ENCODE results near the gene MAP2K7. TPM values are rescaled to one million over a fixed set of nuclear protein-coding genes. Genes with fewer than 3 reads are reported as not detected.

The MAP2K7 gene
- total RNA-seq, 6 experiments from 2014 or later, result 9.7 to 22.1 (median 15.6) TPM

DNA sequence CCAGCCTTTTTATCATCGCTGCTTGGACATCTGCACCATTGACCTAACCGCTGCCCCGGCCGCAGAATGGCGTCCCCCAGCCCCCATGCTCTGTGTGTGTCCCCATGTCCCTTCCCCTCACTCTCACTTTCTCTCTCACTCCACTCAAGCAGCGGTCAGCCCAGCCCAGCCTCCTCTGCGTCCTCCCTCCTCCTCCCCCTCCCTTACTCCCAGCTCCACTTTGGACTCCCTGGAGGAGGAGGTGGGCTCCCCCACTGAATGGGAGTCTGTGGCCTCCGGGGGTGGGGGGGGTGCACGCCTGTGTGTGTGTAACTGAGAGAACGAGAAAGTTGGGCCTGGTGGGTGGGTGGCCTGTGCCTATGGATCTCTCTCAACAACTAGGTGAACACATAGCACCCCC is 2.2 kb downstream of the MAP2K7 start:
- Histone ChIP-seq H3K27me3 (no peaks in the 10 kb centered on the region), H3K4me3 (no peak overlapping the region), H3K4me1 (peaks cover 0 to 16% (median 4%) of the 10 kb centered on the region in 4 donors), H3K36me3 (peaks cover 0 to 9% (median 7%) of the 10 kb centered on the region in 4 donors), H3K9me3 (no peaks in the 10 kb centered on the region), H3K27ac (no peak overlapping the region)
- 77% methylated on average over 7 of the region's 10 CpGs for WGBS (ENCODE audit: insufficient coverage, low coverage, low lambda C conversion rate, missing lambda C conversion rate)
- no peak for DNase-seq
- intact Hi-C loops (cut with DNase I), result loop anchor here (5.0 to 10.0 kb wide), 2 partner anchors 51 to 59 kb away; no protein-coding TSS in a partner anchor
- ATAC-seq, result no peak
- TF ChIP-seq CTCF (IDR thresholded peaks at IDR 0.05) (no peak), POLR2A (IDR thresholded peaks at IDR 0.05) (no peak)

- H3K27ac ChIP-seq, result no peak overlapping the region
- no peak overlapping the region for H3K4me3 ChIP-seq
- TF ChIP-seq POLR2A (IDR thresholded peaks at IDR 0.05), result no peak
- no peak for TF ChIP-seq CTCF (IDR thresholded peaks at IDR 0.05)
- H3K9me3 ChIP-seq, result no peaks in the 10 kb centered on the region
- intact Hi-C loops (cut with DNase I), result loop anchor here (5.0 to 10.0 kb wide), 2 partner anchors 52 to 60 kb away; no protein-coding TSS in a partner anchor
- H3K27me3 ChIP-seq, result no peaks in the 10 kb centered on the region
- ATAC-seq, result no peak
- peaks cover 0 to 16% (median 4%) of the 10 kb centered on the region in 4 donors for H3K4me1 ChIP-seq
- H3K36me3 ChIP-seq, result peaks cover 0 to 21% (median 7%) of the 10 kb centered on the region in 4 donors
- 96% methylated on average over 6 of the region's 19 CpGs for WGBS (ENCODE audit: insufficient coverage, low coverage, low lambda C conversion rate, missing lambda C conversion rate)
- DNase-seq, result no peak
These were observed 3.4 kb downstream of the MAP2K7 start for GRCh38 chr19:7907122-7907521.

DNA sequence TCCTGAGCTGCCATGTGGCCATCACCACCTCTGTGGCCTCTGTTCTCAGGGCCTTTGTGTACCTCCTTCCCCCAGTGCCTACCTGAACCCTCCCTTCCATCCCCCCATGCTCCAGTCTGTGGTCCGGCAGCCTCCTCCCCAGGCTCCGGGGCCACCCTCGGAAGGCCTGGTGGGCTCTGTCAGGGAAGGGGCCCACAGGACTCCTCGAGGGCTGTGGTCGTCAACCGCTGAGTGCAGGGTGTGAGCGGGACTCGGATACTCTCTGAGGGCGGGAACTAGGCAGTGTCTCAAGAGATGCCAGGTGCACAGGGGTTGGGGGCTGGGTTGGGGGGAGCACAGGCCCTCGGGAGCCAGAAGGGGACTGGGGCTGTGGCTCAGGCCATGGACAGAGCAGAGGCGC is 3.9 kb downstream of the MAP2K7 start:
- Histone ChIP-seq H3K27ac (no peak overlapping the region), H3K9me3 (no peaks in the 10 kb centered on the region), H3K36me3 (peaks cover 0 to 24% (median 8%) of the 10 kb centered on the region in 4 donors), H3K4me3 (no peak overlapping the region), H3K4me1 (peaks cover 0 to 13% (median 3%) of the 10 kb centered on the region in 4 donors), H3K27me3 (no peaks in the 10 kb centered on the region)
- ATAC-seq (no peak), DNase-seq (no peak)
- intact Hi-C loops (cut with DNase I), result loop anchor here (5.0 to 10.0 kb wide), 2 partner anchors 53 to 60 kb away; no protein-coding TSS in a partner anchor
- TF ChIP-seq CTCF (IDR thresholded peaks at IDR 0.05), result no peak
- TF ChIP-seq POLR2A (IDR thresholded peaks at IDR 0.05), result no peak
- 100% methylated on average over 7 of the region's 11 CpGs for WGBS (ENCODE audit: insufficient coverage, low coverage, low lambda C conversion rate, missing lambda C conversion rate)

DNA sequence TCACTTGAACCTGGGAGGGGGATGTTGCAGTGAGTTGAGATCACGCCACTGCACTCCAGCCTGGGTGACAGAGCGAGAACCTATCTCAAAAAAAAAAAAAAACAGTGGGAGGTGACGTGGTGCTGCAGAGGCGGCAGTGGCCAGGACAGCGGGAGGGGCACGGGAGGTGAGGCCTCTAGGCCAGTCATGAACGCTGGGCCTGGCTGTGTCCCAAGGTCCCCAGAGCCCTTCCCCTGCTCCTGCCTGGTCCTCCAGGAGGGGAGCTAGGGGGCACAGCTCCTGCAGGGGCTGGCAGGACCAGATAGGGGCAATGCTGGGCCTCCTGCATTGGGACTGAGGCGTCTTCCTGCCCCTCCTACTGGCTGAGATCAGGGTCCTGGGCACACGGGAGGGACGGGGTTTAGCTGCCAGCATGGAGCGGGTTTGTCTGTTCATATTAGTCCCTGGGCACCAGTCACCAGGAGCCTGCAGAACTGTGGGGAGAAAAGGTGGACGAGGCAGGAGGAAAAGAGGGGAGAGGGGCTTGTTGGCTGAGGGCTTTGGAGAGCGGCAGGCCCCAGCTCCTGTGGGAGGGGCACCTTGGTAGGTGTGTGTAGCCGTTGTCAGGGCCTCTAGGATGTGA is 4.5 kb downstream of the MAP2K7 start:
- no peak for TF ChIP-seq CTCF (IDR thresholded peaks at IDR 0.05)
- no peak for TF ChIP-seq POLR2A (IDR thresholded peaks at IDR 0.05)
- intact Hi-C loops (cut with DNase I), result loop anchor here (5.0 to 10.0 kb wide), 2 partner anchors 53 to 61 kb away; no protein-coding TSS in a partner anchor
- H3K4me1 ChIP-seq, result peaks cover 0 to 10% (median 0%) of the 10 kb centered on the region in 4 donors
- DNase-seq (peak in 2 of 3 donors; percentile 47 to 49), ATAC-seq (no peak)
- H3K4me3 ChIP-seq, result no peak overlapping the region
- peaks cover 0 to 24% (median 8%) of the 10 kb centered on the region in 4 donors for H3K36me3 ChIP-seq
- WGBS (ENCODE audit: insufficient coverage, low coverage, low lambda C conversion rate, missing lambda C conversion rate), result 88% methylated on average over 6 of the region's 14 CpGs
- H3K9me3 ChIP-seq, result no peaks in the 10 kb centered on the region
- no peaks in the 10 kb centered on the region for H3K27me3 ChIP-seq
- H3K27ac ChIP-seq, result no peak overlapping the region
